CD4-positive, alpha-beta T cell treated with Interleukin-1 beta for 1 hour (primary cell): Measurements from ENCODE around the gene LRCH3.
"Not testable (repeated sequence)": the region's sequence is repeated elsewhere in the genome, so short reads cannot be mapped to it uniquely, and the experiment has no call there.

Experiments used
- DNase-seq, 2 donors: peaks; one replicate each; pipeline ENCODE4 v3.0.0-alpha.2; 2020 to 2022

Gene LRCH3

GRCh38 chr3:197887430-197888053 is 96.5 kb downstream of the LRCH3 start:
- not testable (repeated sequence) for DNase-seq

DNA sequence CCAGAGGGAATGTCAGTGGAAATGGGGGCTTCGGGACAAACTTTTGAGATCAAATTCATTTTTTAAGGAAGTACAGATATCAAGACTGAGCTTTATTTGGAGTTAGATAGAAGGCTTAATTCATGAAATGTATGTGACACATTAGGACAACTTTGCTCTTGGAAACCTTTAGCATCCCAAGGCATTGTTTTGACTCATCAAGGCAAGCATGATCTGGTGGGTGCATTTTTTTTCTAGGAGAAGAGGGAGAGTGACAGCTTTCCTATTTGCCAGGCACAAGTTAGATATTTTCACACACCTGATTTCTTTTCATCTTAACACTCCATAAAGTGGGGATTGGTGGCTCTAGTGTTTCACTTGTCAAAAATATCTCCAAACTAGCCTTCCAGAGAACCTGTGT is 97.5 kb downstream of the LRCH3 start:
- no peak for DNase-seq

- no peak for DNase-seq
Measured at GRCh38 chr3:197889204-197889930, 98.3 kb downstream of the LRCH3 start.

DNA sequence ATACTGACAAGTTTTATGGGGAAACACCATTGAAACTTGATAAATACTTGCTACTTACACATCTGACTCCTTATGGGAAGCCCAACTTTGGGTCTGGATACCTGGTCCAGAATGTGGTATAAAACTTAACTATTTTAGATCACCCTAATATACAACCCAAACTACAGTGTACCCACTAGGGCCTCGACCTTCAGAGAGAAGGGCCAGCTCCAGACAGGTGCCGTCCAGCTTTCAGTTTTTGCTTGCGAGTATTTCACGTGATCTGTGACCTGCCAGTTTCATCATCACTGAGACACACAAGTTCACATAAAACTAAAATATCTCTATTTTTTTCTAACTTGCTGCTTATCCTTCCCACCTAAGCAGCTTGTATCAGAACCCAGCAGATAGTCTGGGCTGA is 99.6 kb downstream of the LRCH3 start:
- no peak for DNase-seq

DNA sequence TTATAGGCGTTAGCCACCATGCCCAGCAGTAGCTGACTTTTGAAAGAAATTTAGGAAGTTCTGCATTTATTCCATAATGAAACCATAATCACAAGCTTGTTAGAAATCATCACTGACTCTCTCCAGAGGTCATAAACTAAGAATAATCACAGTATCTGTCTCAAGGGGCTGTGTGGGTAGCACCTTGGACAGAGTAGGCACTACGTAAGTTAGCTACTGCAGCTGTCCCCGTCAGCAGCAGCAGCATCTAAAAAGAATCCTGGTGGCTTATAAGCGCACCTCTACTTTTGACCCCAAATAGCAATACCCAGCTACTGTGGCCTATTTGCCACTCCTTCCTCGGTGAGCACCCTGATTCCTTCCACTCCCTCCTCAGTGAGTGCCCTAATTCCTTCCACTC is 101.1 kb downstream of the LRCH3 start:
- no peak for DNase-seq

- no peak for DNase-seq
Measured at GRCh38 chr3:197896421-197896820, 105.4 kb downstream of the LRCH3 start.

- DNase-seq = no peak
Measured at GRCh38 chr3:197899833-197900478, 108.9 kb downstream of the LRCH3 start.

- no peak for DNase-seq
Measured at GRCh38 chr3:197901626-197902025, 110.6 kb downstream of the LRCH3 start.

GRCh38 chr3:197906023-197906849 is 115.2 kb downstream of the LRCH3 start:
- peak; percentile 75 to 77 for DNase-seq

DNA sequence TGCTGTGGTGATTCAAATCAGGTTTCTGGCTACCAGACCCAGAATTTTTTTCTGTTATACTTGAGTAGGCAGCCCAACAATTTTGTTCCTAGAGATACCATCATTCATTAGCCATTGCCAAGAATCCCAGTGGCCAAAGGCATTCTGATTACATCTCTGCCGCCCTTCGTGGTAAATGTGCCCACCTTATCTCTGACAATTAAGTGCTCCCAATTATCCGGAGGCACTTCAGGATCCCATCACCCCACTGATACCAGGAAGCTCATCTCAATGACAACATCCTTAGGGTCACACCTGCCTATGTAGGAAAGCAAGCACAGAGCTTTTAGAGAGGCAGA is 115.8 kb downstream of the LRCH3 start:
- no peak for DNase-seq

GRCh38 chr3:197907196-197907595 is 116.1 kb downstream of the LRCH3 start:
- DNase-seq = no peak

- DNase-seq = not testable (repeated sequence)
Measured at GRCh38 chr3:197908550-197908949, 117.5 kb downstream of the LRCH3 start.

DNA sequence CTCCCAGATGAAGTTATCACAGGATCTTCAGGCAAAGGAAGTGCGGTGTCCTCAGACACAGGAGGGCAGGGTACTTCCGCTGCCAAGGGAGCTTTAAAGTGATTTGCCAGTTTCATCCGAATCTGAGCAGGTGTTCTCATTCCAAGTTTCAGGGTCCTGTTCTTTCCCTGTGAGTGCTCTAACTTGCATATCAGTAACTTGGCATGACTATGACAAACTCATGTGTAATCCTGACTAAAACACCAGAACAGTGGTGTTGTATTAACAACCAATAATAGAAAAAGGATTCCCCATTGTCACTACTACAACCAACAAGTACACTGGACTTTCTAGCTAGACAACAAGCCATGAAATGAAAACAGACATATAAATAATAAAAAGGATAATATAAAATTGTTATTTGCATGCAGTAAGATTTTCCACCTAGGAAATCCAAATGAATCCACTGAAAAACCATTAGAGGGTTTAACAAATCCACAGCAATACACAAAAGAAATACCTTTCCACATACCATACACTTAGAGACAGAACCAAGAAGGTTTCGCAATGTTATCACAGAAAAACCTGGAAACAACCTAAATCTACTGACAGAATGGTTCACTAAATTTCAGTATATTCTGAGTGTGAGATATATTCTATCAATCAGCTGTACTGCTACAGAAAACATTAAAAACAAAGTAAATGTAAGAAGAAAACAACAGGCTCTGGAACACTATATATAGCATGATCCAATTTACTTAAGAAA is 118.1 kb downstream of the LRCH3 start:
- no peak for DNase-seq

DNA sequence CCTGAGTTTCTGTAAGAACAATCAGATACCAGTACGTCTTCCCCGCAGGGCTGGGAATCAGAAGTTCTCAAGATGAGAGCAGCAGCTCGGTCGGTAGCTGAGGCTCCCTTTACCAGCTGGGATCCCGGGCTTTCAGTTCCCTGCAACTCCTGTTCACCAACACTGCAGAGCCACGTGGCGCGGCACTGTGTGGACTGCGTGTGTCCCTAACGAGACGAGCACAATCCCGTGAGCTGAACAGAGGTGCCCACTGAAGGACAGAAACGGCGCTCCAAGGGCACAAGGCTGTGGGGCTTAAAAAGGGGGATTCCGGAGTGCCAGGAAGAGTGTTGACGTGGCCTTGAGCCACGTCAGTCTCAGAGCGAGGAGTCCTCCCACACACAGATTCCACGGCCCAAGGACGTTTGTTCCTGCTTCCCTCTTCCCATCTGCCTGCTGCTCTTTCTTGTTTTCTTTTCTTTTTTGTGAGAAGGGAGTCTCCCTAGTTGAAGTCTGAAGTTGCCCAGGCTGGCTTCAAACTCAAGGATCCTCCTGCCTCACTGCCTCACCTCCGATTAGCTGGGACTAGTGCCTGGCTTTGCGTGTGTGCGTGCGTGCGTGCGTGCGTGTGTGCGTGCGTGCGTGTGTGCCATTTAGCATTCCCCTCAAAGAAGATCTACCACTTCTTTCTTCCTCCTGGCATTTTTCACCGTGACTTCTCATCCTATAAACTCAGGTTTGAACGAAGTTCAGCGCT is 121.9 kb downstream of the LRCH3 start:
- DNase-seq = peak; percentile 9 to 19

- no peak for DNase-seq
Measured at GRCh38 chr3:197913641-197914380, 122.8 kb downstream of the LRCH3 start.

- DNase-seq = not testable (repeated sequence)
Measured at GRCh38 chr3:197921429-197922275, 130.6 kb downstream of the LRCH3 start.

- no peak for DNase-seq
Measured at GRCh38 chr3:197926418-197926817, 135.4 kb downstream of the LRCH3 start.

DNA sequence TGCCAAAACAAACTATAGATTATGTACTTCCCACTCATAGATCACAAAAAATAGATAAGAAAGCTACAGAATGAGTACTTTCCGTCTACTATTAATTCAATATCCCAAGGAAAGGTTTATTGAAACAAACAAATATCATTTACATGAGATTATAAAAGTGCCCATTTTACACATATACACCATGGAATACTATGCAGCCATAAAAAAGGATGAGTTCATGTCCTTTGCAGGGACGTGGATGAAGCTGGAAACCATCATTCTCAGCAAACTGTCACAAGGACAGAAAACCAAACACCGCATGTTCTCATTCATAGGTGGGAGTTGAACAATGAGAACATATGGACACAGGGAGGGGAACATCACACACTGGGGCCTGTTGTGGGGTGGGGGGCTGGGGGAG is 136.5 kb downstream of the LRCH3 start:
- not testable (repeated sequence) for DNase-seq

GRCh38 chr3:197936819-197937384 is 145.8 kb downstream of the LRCH3 start:
- no peak for DNase-seq
